GM10266 (cell line): Measurements from ENCODE around the gene INVS.
"Not testable (repeated sequence)": the region's sequence is repeated elsewhere in the genome, so short reads cannot be mapped to it uniquely, and the experiment has no call there.

ENCODE experiments used
- DNase-seq: peaks from one replicate; pipeline ENCODE4 v3.0.0; 2012; ENCODE audit errors: extremely low spot score
- TF ChIP-seq, protein P1 (sequence below): IDR thresholded peaks from 2 replicates; pipeline ENCODE4 v1.5.1; 2012; ENCODE audit warnings: mild to moderate bottlenecking, low read depth; ENCODE audit not compliant: control insufficient read depth, insufficient read depth; ENCODE audit errors: missing control alignments

The INVS gene

DNA sequence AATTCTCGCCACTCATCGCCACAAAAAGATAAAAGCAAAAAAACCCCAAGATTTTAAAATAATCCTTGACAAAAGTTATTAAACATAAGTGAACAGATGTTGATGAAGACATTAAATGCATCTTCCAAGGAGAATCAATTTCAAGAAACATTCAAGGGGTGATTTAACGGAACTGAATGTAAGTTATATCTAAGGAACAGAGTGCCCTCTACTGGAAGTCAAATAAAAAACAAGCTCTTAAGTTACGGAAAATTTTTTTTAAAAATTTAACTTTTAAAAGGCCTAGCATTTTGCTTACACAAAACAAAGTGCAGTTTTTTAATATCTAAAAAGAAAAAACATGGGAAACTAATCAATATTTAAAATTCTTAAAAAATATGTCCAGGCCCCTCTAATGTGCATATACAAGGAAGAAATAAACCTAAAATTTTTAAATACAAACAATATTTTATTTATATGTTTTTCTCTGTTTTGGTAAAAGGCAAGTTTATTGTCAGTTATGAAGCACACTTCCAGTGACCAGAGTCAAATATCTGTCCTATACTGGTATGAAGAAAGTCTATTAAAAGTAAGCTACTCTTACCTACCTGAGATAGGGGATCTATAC lies 225.7 kb downstream of the INVS start:
- TF ChIP-seq, protein P1, sequence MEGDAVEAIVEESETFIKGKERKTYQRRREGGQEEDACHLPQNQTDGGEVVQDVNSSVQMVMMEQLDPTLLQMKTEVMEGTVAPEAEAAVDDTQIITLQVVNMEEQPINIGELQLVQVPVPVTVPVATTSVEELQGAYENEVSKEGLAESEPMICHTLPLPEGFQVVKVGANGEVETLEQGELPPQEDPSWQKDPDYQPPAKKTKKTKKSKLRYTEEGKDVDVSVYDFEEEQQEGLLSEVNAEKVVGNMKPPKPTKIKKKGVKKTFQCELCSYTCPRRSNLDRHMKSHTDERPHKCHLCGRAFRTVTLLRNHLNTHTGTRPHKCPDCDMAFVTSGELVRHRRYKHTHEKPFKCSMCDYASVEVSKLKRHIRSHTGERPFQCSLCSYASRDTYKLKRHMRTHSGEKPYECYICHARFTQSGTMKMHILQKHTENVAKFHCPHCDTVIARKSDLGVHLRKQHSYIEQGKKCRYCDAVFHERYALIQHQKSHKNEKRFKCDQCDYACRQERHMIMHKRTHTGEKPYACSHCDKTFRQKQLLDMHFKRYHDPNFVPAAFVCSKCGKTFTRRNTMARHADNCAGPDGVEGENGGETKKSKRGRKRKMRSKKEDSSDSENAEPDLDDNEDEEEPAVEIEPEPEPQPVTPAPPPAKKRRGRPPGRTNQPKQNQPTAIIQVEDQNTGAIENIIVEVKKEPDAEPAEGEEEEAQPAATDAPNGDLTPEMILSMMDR: peak; percentile 29
- DNase-seq: peak; percentile 15

DNA sequence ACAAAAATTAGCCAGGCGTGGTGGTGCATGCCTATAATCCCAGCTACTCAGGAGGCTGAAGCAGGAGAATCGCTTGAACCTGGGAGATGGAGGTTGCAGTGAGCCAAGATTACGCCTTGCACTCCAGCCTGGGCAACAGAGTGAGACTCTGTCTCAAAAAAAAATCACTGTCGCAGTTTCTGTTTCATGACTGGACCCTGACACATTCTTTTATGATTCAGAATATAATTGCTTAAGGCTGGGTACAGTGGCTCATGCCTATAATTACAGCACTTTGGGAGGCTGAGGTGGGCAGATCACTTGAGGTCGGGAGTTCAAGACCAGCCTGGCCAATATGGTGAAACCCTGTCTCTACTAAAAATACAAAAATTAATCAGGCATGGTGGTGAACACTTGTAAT lies 239.7 kb downstream of the INVS start:
- DNase-seq: not testable (repeated sequence)

DNA sequence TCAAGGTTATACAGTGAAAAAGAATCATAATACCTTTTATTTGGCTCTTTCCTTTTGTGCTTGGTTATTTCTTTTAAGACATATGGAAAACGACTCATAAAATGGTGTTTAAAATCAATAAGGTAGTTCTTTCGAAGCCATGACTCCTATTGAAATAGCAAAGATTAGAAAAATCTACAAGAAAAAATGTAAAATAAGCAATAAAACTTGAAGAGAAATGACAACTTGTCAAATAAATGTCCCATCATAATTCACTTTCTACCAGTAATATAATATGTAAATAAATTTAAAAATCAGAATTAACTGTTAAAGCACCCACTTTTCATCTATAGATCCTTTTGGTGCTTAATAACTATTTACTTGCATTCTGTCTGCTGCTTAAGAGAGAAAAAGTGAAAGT lies 241.2 kb downstream of the INVS start:
- DNase-seq: no peak
- TF ChIP-seq, protein P1: no peak

DNA sequence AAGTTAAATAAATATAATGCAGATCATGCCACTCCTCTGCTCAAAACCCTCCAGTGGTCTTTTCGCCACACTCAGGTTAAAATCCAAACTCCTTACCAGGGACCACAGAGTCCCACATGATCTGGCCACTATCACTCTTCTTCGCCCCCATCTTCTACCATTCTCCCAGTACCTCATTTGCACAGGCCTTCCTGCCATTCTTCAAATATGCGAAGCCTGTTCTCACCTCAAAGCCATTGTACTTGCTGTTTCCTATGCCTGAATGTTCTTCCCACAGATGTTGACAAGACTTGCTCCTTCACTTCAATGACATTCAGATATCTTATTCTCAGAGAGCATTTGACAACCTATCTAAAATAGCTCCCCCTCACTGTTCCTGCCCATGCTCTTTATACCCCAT lies 242.8 kb downstream of the INVS start:
- TF ChIP-seq, protein P1: no peak
- no peak for DNase-seq

DNA sequence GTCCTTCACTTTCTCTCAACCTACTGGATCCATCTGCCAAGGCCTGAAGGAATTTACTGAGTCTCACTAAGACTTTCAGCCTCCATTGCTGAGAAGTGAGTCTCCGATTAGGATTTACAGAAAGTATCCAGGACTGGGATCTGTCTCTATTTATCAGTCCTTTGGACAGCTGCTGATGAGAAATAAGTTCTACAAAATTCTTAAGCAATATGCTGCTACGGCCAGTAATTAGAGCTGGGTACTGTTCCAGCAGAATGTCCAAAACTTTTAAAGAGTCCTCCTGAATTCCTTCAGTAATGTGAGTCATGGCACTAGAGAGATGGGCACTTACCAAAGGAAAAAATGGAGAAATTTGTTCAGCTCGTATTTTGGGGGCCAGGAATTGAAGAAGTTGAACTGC lies 247.8 kb downstream of the INVS start:
- DNase-seq: no peak
- TF ChIP-seq, protein P1: no peak

DNA sequence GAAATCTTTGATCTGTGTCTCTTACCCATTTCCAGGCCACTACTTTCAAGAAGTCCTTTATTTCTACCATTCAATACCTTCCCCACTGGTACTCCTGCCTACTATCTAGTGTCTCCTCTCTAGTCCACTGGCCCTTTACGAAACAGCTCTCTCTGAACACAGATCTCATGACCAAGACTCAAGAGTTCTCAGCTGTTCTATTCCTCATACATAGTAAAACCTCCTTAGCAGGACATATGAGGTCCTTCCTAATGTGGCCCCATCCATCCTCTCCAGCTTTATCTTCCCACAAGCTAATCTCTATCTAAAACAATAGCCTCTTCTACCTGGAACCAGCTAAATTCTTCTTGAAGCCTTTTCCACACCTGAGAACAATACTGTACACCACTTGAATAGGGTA lies 251.1 kb downstream of the INVS start:
- DNase-seq: peak; percentile 9
- TF ChIP-seq, protein P1: no peak
